Non-pigmented ciliary epithelial cell (primary cell): ENCODE results near the gene DYSF.

Experiments used
- DNase-seq: peaks from one replicate; pipeline ENCODE4 v3.0.0-alpha.2; 2010; ENCODE audit warnings: low read depth

Gene DYSF

DNA sequence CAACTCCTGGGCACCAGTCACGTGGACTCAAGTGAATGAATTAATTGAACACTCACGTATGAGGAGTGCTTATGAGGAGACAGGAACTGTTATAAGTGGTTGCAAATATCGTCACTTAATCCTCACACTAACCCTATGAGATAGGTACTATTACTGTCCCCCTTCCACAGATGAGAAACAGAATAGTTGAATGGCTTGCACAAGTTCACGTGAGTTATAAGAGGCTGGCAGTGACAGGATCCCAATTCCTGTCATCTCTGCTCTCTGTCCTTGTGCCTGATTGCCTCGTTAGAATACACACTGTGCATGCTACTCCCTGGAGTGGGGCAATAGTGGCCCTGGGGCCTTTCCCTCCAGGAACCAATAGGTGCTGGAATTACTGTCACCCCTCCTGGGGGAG is 253.5 kb downstream of the DYSF start:
- DNase-seq = no peak

GRCh38 chr2:71710367-71711132 is 257.2 kb downstream of the DYSF start:
- no peak for DNase-seq

DNA sequence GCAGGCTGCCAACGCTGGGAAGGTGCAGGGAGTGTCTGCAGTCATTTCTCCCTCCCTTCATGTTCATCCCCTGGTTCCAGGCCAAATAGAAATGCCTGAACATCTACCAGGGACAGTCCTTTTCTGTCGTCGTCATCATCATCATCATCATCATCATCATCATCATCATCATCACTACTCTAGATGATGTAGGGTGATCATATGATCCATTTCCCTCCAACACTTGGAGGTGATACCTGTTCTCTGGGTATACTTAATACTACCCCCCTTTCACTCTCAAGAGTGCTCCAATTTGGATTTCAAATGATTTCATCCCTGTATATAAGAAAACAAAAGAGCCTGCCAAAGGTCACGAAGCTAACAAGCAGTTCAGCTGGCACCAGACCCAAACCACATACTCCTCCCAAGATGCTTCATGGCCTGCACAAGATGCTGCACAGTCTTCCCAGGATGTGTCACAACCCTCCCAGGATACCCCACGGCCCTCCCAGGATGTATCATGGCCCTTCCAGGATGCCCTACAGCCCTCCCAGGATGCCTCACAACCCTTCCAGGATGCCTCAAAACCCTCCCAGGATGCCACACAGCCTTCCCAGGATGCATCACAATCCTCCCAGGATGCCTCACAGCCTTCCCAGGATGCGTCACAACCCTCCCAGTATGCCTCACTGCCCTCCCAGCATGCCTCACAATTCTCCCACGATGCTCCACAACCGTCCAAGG is 257.9 kb downstream of the DYSF start:
- DNase-seq = no peak

- no peak for DNase-seq
These were observed 258.9 kb downstream of the DYSF start for GRCh38 chr2:71712158-71712818.

DNA sequence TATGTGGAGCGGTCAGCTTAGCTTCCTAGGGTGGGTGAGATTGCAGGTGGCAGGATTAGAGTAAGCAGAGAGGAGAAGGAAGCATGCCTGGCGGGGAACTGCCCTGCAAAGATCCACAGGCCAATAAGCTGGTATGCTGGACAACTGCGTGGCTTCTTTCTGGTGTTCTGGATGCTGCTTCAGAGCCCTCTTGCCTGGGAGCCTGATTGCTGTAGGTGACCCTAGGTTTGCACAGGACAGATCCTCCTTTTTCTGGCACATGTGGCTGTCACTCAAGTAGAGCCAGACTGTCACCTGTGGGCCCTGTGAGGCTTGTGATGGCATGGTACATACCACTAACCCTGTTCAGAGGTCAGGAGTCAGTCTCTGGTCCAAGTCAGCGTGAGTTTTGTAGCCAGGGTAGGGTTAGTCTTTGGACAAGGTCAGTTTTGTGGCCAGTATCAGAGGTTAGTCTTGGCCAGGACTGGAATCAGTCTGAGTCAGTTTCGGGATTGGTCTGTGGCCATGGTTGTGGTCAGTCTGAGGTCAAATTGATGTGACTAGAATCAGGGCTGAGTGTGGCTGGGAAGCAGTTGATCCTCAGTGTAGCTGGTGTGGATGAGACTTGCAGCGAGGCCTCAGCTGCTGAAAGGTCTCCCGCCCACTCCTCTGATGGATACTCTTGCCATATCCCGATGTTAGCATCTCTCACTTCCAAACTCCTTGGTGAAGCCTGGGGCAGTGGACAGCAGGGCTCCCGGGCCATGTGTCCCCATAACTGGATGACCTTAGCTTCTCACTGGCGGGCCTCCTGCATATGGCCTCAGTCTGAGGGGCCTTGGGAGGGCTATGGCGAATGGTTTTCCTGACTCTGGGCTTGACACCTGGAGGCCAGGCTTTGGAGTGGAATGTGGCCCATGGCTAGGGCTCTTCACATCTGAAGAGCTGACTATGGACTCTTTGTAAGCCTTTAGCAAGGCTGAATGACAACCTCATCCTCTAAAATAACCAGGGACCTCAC is 260.5 kb downstream of the DYSF start:
- DNase-seq = no peak

- no peak for DNase-seq
These were observed 261.4 kb downstream of the DYSF start for GRCh38 chr2:71714601-71715240.

DNA sequence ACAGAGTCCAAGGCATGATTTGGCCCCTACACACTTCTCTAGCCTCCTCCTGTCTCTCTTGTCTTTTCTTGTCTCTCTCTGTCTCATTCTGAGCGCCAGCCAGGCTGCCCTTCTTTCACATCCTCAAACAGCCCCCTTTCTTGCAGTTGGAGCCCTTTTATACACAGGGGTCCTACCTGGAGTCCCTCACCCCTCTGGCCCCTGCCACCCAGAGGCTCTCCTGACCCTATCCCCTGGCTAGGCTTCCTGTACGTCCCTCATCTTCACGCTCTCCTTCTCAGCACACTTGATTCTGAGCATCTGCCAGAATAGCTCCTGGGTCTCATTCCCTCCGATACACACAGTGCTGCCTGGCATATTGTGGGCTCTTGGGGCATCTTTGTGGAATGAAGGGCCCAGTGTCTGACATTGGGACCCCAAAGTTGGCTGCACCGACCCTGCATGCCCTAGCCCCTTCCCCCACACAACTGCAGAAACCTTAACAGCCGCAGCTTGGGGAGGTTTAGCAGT is 261.9 kb downstream of the DYSF start:
- DNase-seq = no peak

GRCh38 chr2:71715951-71716696 is 262.8 kb downstream of the DYSF start:
- DNase-seq = no peak

DNA sequence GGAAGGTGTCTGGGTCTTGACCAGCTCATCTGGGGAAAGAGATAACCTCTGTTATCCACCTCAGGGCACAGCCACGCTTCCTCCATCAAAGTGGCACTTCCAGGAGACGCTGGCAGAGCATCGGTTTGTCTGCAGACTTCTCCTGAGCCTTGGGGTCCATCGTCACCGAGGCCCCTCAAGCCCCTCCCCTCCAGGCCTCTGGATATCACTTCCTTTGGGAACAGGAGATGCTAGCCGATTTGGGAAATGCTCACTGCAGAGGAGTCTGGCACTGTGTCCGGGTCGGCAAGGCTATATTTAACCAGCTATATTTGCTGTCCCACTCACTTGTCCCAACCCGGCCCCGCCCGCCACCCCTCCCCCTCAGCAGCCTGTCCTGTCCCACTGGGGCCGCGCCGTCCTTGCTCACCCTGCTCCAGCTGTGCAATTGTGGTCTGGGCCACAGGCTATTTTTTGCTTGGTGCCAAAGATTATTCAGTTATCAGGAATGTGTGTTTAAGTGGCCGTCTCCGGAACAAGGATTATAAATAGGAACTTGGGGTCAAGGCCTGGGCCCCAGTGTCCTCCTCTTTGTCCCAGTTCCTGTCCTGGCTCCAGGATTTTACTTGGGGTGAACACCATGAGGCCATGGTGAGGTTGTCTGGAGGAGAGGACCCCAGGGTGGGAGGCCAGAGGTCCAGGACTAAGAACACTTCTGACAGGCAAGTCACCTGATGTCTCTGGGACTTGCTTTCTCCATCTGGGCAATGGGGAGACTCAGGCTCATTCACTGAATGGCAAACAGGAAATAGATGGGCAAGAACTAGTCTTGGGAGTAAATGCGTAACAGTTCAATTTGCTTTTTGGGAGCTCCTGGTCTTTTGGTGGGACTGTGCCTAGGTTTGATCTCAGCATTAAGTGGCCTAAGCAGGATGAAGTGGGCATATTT is 263.6 kb downstream of the DYSF start:
- DNase-seq = peak; percentile 54

DNA sequence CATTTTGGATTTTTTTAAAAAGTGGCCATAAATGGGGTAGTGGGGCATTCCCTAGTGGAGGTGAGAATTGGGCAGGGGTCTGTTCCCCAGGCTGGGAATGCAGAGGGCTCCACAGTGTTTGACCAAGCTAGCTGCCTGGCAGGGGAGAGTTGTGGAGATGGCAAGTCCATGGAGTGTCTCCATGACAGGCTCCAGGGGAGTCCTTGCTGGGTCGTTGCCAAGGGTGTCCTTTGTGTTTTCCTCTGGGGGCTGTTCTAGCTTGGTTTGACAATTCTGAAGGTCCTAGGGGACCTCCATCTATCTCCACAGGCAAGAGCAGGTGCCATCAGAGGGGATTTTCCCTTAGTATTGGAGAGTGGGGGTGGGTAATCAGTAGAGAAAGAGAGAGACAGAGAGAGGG is 265.3 kb downstream of the DYSF start:
- no peak for DNase-seq

DNA sequence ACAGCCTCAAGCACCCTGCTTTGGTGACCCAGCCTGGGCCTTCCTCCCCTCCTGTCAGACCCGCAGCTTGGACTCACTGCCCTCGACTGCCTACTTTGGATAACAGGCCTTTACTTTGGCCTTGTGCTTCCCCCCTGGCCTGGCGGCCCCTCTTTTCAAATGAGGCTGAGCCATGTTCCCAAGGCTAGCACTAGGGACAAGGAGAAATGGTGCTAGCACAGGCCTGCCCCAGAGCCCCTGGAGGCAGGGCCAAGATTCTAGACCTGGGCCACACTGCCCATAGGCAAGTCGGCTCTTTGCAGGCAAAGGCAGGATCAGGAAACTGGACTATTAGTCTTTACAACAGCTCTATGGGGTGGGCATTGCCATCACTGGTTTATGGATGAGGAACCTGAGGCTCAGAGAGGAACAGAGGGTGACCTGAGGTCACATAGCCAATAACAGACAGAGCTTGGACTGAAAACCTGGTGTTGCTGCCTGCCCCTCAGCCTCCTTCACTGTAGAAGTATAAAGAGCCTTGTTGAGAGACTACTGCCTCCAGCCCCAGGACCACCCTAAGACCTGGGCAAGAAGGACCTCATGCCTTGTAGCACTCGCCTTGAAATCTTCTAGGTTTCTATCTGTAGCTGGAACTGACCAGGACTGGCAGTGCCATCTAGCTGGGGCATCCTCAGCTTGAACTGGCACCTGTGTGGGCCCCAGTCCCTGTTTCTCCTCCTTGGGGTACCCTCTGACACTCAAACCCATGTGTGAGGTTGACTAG is 266.3 kb downstream of the DYSF start:
- no peak for DNase-seq

DNA sequence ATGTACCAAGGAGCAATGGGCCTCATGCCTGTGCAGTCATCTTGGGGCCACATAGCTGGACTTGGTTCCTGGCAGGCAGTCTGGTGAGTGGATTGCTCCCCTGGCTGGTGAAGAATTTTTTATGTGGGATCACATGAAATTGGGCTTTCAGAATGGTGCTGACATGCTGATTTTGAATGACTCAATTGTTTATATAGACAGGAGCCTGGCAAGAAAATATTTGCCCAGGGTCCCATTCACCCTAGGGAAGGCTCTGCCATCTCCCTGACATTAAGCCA is 266.9 kb downstream of the DYSF start:
- DNase-seq = no peak

GRCh38 chr2:71720596-71721361 is 267.4 kb downstream of the DYSF start:
- DNase-seq = no peak

DNA sequence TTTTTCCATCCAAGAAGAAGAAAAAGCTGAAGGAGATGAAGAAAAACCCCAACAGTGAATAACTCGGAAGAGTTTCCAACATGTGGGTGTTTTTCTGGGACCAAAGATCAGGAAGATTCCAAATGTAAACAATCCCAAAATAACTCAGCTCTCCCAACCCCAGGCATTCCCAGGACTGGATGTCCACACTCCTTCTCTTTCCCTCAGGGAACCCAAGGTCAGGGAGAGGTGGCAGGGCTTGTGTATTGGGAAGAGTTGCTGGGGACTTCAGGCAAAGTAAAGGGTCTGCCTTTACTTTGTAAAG is 268.0 kb downstream of the DYSF start:
- no peak for DNase-seq

GRCh38 chr2:71721669-71722068 is 268.3 kb downstream of the DYSF start:
- no peak for DNase-seq

GRCh38 chr2:71722286-71722685 is 268.9 kb downstream of the DYSF start:
- no peak for DNase-seq

DNA sequence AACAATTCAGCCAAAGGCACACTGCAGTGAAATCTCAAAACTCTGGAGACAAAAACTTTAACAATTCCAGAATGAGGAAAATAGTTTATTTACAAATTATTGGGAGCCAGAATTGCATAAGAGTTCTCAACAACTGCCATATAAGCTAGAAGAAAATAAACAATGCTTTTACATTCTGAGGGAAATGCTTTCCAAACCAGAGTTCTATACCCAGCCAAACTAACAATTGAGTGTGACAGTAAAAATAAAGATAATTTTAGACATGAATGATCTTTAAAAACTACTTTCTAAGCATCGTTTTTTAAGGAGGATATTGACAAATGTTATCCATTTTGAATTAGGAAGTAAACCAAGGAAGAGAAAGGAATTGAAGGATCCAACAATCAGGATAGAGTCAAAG is 271.4 kb downstream of the DYSF start:
- DNase-seq = no peak

- no peak for DNase-seq
These were observed 272.5 kb downstream of the DYSF start for GRCh38 chr2:71725836-71726235.
